Ascending aorta (tissue), 2 donors: ENCODE data around the gene NDUFS3. TPM values are rescaled to one million over a fixed set of nuclear protein-coding genes. Genes with fewer than 3 reads are reported as not detected.
A peak's percentile ranks its signal among the peaks of the same experiment; 100 is the strongest.
"Not testable (repeated sequence)": the region's sequence is repeated elsewhere in the genome, so short reads cannot be mapped to it uniquely, and the experiment has no call there.

Experiments
- DNase-seq, 2 donors: peaks; one replicate each; pipeline ENCODE4 v3.0.0-alpha.2; 2019; ENCODE audit warnings: low spot score in 2 of 2
- H3K27ac ChIP-seq, 2 donors: fragments of 200-600 bp; sonication (generic); one replicate each; pipeline ENCODE4 v1.5.1; 2016 to 2017; ENCODE audit warnings: mild to moderate bottlenecking in 1 of 2
- H3K27me3 ChIP-seq: fragments of 200-600 bp; sonication (generic); one replicate; pipeline ENCODE4 v1.5.1; 2017
- H3K36me3 ChIP-seq, 2 donors: fragments of 200-600 bp; sonication (generic); one replicate each; pipeline ENCODE4 v1.5.1; 2016
- H3K4me1 ChIP-seq, 2 donors: fragments of 200-600 bp; sonication (generic); one replicate each; pipeline ENCODE4 v1.5.1; 2016 to 2017; ENCODE audit warnings: mild to moderate bottlenecking in 1 of 2
- H3K4me3 ChIP-seq, 2 donors: fragments of 200-600 bp; sonication (generic); one replicate each; pipeline ENCODE4 v1.5.1; 2016 to 2017; ENCODE audit warnings: mild to moderate bottlenecking in 1 of 2
- H3K9me3 ChIP-seq, 2 donors: fragments of 200-600 bp; sonication (generic); one replicate each; pipeline ENCODE4 v1.5.1; 2016
- intact Hi-C: fragments of 100-400 bp; cut with DNase I; formaldehyde crosslinking; loops from one replicate; pipeline ENCODE4 v1.15.1; 2023
- total RNA-seq: library from RNA; depleted of rRNA; stranded (reverse); fragments of >200 nt; gene quantifications from one replicate; pipeline ENCODE4 v1.1.0, GENCODE V29; 2016
- TF ChIP-seq, protein P1 (sequence below), 3 experiments: fragments of 200-600 bp in 2 of 3; fragments of 450-650 bp in 1 of 3; sonication (generic) in 2 of 3; IDR thresholded peaks; one replicate each; pipeline ENCODE4 v1.5.1; 2016 to 2019; ENCODE audit warnings: antibody characterized with exemption in 3 of 3, mild to moderate bottlenecking in 1 of 3, moderate library complexity in 1 of 3

NDUFS3 gene
- total RNA-seq, 1 donor from 2014 or later = 19.9 TPM

DNA sequence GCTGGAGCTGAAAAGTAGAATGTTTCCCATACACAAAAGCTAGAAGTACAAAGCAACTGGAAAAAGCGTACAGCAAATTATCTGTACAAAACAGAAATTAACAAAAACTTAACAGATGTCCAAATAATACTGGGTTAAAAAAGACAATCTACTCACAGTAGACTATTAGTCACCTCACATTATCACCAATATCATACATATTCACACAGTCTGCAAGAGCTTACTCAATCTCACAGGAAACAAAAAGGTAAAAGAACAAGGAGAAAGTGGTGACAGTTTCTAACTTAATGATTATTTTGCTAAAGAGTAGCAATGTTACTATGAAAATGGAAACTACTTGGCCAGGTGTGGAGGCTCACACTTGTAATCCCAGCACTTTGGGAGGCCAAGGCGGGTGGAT is 37.8 kb upstream of the NDUFS3 start:
- no peaks in the 10 kb centered on the region for H3K27me3 ChIP-seq
- peaks cover 0 to 20% of the 10 kb centered on the region in 2 donors for H3K4me1 ChIP-seq
- H3K9me3 ChIP-seq = no peaks in the 10 kb centered on the region
- H3K36me3 ChIP-seq = no peaks in the 10 kb centered on the region
- TF ChIP-seq, protein P1, sequence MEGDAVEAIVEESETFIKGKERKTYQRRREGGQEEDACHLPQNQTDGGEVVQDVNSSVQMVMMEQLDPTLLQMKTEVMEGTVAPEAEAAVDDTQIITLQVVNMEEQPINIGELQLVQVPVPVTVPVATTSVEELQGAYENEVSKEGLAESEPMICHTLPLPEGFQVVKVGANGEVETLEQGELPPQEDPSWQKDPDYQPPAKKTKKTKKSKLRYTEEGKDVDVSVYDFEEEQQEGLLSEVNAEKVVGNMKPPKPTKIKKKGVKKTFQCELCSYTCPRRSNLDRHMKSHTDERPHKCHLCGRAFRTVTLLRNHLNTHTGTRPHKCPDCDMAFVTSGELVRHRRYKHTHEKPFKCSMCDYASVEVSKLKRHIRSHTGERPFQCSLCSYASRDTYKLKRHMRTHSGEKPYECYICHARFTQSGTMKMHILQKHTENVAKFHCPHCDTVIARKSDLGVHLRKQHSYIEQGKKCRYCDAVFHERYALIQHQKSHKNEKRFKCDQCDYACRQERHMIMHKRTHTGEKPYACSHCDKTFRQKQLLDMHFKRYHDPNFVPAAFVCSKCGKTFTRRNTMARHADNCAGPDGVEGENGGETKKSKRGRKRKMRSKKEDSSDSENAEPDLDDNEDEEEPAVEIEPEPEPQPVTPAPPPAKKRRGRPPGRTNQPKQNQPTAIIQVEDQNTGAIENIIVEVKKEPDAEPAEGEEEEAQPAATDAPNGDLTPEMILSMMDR (IDR thresholded peaks at IDR 0.05) = no peak
- H3K27ac ChIP-seq = no peak overlapping the region
- H3K4me3 ChIP-seq = no peak overlapping the region
- intact Hi-C loops = no loop called here
- no peak for DNase-seq

DNA sequence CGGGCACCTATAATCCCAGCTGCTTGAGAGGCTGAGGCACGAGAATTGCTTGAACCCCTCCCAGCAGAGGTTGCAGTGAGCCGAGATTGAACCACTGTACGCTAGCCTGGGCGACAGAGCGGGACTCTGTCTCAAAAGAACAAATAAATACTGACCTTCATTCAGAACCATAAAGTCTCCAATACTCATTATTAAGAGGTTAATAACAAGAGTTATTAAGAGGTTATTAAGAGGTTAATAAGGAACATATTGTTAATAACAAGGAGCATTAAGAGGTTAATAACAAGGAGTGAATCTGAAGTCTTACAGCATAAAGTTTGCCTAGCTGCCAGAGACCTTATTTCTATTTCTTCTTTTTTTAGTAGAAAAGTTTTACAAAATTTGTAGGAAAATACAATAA is 33.6 kb upstream of the NDUFS3 start:
- DNase-seq = no peak
- no peak overlapping the region for H3K27ac ChIP-seq
- no peaks in the 10 kb centered on the region for H3K36me3 ChIP-seq
- H3K4me3 ChIP-seq = no peak overlapping the region
- no peaks in the 10 kb centered on the region for H3K9me3 ChIP-seq
- H3K4me1 ChIP-seq = peaks cover 0 to 20% of the 10 kb centered on the region in 2 donors
- intact Hi-C loops = no loop called here
- TF ChIP-seq, protein P1 (IDR thresholded peaks at IDR 0.05) = no peak
- H3K27me3 ChIP-seq = no peaks in the 10 kb centered on the region

DNA sequence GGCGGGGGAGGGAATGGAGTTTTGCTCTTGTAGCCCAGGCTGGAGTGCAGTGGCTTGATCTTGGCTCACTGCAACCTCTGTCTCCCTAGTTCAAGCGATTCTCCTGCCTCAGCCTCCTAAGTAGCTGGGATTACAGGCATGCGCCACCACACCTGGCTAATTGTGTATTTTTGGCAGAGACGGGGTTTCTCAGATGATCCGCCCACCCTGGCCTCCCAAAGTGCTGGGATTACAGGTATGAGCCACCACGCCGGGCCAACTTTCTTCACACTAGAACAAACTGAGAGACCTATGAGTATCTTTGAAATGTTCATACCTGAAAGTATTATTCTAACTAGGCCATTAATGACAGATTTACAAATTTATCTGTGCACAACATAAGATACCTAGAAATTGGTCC is 32.6 kb upstream of the NDUFS3 start:
- intact Hi-C loops, H3K4me3 ChIP-seq, H3K27me3 ChIP-seq, DNase-seq, H3K36me3 ChIP-seq, H3K27ac ChIP-seq, H3K9me3 ChIP-seq: not testable (repeated sequence)
- peaks cover 0 to 25% of the 10 kb centered on the region in 2 donors for H3K4me1 ChIP-seq

DNA sequence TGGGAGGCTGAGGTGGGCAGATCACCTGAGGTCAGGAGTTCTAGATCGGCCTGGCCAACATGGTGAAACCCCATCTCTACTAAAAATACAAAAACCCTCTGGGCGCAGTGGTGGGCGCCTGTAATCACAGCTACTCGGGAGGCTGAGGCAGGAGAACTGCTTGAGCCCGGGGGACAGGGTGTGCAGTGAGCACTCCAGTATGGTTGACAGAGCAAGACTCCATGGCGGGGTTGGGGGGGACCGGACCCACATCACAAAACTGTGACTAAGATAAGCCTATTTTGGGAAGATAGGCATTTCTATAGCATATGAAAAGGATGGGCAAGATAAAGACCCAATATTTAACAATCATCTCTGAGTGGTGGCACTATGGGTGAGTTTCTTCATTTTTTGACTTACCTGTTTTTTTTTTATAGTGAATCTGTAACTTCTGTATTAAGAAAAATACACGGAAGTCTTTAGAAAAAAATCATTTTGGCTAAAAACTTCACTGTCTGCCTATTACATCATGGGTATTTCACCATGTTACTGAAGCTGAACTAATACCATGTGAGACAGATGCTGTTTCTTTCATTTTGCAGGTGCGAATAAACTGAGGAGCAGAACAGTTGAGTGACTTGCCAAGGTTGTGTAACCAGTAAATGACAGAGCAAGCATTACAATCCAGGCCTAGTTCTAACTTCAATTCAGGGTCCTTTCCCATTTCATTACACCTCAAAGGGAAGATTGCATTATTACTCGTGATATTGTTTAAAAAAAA is 28.4 kb upstream of the NDUFS3 start:
- Histone ChIP-seq H3K27me3 (no peaks in the 10 kb centered on the region), H3K27ac (no peak overlapping the region), H3K4me1 (peaks cover 0 to 28% of the 10 kb centered on the region in 2 donors), H3K9me3 (no peaks in the 10 kb centered on the region), H3K36me3 (no peaks in the 10 kb centered on the region), H3K4me3 (no peak overlapping the region)
- intact Hi-C loops = loop anchor here (5.0 kb wide), 2 partner anchors 38 to 83 kb away; no protein-coding TSS in a partner anchor
- TF ChIP-seq, protein P1 (IDR thresholded peaks at IDR 0.05) = no peak
- no peak for DNase-seq

DNA sequence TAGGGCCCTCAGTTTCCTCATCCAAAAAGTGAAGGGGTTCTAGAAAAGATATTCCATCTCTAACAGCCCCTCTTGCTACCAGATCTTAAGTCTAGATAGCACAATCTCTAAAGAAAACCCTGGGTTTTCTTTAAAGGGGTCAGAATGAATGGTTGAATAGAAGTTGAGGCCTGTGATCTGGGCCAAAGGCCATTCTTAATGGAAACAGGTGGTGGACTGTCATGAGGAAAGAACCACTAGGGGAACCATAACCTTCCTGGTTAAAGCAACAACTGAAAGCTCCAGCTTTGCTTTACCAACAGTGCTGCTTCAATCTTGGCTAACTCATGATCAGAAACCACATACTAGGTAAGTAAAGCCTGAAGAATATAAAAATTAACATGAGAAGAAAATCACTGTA is 27.8 kb upstream of the NDUFS3 start:
- no peaks in the 10 kb centered on the region for H3K36me3 ChIP-seq
- H3K27ac ChIP-seq = peak overlapping the region in 1 of 2 donors; percentile 88
- TF ChIP-seq, protein P1 (IDR thresholded peaks at IDR 0.05) = no peak
- H3K4me1 ChIP-seq = peaks cover 0 to 28% of the 10 kb centered on the region in 2 donors
- DNase-seq = no peak
- no peaks in the 10 kb centered on the region for H3K9me3 ChIP-seq
- H3K27me3 ChIP-seq = no peaks in the 10 kb centered on the region
- intact Hi-C loops = loop anchor here (5.0 kb wide), 2 partner anchors 39 to 84 kb away; no protein-coding TSS in a partner anchor
- H3K4me3 ChIP-seq = peak overlapping the region; percentile 84 to 91

DNA sequence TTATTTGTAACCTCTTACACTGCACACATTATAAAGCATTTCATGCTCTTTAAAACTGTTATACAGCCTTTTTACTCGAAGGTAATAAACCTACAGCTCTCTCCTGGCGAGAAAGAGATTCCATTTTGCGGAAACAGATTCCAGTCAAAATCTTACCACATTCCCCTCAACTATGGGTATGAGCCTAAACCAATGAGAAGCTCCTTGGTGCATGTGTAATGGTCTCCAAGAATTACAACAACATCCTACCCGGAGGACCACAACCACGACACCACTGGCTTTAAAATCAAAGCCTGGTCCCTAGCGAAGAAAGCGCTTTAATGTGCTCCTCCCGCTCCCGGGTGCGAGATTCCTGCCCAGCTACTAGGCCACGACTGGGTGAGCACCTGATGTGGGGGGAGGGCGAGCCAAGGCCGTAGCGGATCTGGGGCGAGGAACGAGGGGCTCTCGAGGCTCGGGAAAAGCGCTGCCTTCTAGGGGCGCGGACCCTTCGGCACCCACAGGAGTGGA is 26.8 kb upstream of the NDUFS3 start:
- intact Hi-C loops = loop anchor here (2.0 to 5.0 kb wide), 4 partner anchors 19 to 85 kb away; partner anchors contain the start of genes KBTBD4 and NDUFS3
- peak overlapping the region; percentile 88 to 89 for H3K27ac ChIP-seq
- no peak for DNase-seq
- H3K4me1 ChIP-seq = peaks cover 0 to 28% of the 10 kb centered on the region in 2 donors
- H3K9me3 ChIP-seq = no peaks in the 10 kb centered on the region
- no peaks in the 10 kb centered on the region for H3K27me3 ChIP-seq
- TF ChIP-seq, protein P1 (IDR thresholded peaks at IDR 0.05) = no peak
- H3K4me3 ChIP-seq = peak overlapping the region; percentile 84 to 91
- no peaks in the 10 kb centered on the region for H3K36me3 ChIP-seq
